HEK293 (cell line): ENCODE results near the gene ACSL4.

ENCODE experiments used
- CTCF ChIA-PET: fragments of 350-600 bp; formaldehyde crosslinking; extraction: SDS; loops from one replicate; lab custom pipeline; 2021; ENCODE audit warnings: antibody characterized with exemption; lab: Yijun Ruan, JAX
- POLR2A ChIA-PET: fragments of 300-600 bp; formaldehyde crosslinking; extraction: SDS; loops from one replicate; lab custom pipeline; 2020; ENCODE audit warnings: antibody characterized with exemption, inconsistent platforms; lab: Yijun Ruan, JAX
- H3K27ac ChIP-seq: fragments of 200-500 bp; sonication (Bioruptor generic); 2 replicates; pipeline ENCODE4 v1.5.1; 2014; ENCODE audit warnings: low read depth, low read length, control low read depth, inconsistent platforms; ENCODE audit errors: extremely low read depth
- H3K36me3 ChIP-seq, 2 experiments: fragments of 200-500 bp in 1 of 2; sonication (Bioruptor generic) in 1 of 2; 1 replicate in 1 of 2; 2 replicates in 1 of 2; pipeline ENCODE4 v1.5.1; 2014 to 2017; ENCODE audit warnings: inconsistent platforms in 2 of 2, low read length in 2 of 2; ENCODE audit not compliant: control insufficient read depth in 2 of 2, insufficient read depth in 1 of 2
- H3K4me1 ChIP-seq: fragments of 200-500 bp; sonication (Bioruptor generic); 2 replicates; pipeline ENCODE4 v1.5.1; 2014; ENCODE audit warnings: mild to moderate bottlenecking, low read length, inconsistent platforms; ENCODE audit not compliant: control insufficient read depth, insufficient read depth
- H3K4me3 ChIP-seq: 2 replicates; pipeline ENCODE4 v1.5.1; 2011; ENCODE audit warnings: low read depth, mild to moderate bottlenecking, control low read depth, low read length, moderate library complexity
- H3K9me3 ChIP-seq: fragments of 200-500 bp; sonication (Bioruptor generic); 2 replicates; pipeline ENCODE4 v1.5.1; 2014; ENCODE audit warnings: low read depth, low read length, inconsistent platforms; ENCODE audit not compliant: control insufficient read depth, insufficient read depth
- KLF10 ChIP-seq: fragments of 450-650 bp; IDR thresholded peaks from 2 replicates; pipeline ENCODE4 v1.5.1; 2018; ENCODE audit warnings: missing biosample characterization, mild to moderate bottlenecking, missing genetic modification characterization
- PRDM10 ChIP-seq: fragments of 450-650 bp; formaldehyde crosslinking; IDR thresholded peaks from 2 replicates; pipeline ENCODE4 v1.5.1; 2016; ENCODE audit warnings: missing biosample characterization, missing genetic modification characterization
- ZBTB10 ChIP-seq: fragments of 450-650 bp; formaldehyde crosslinking; IDR thresholded peaks from 2 replicates; pipeline ENCODE4 v1.5.1; 2016; ENCODE audit warnings: missing biosample characterization, missing genetic modification characterization
- ZBTB6 ChIP-seq: fragments of 450-650 bp; formaldehyde crosslinking; IDR thresholded peaks from 2 replicates; pipeline ENCODE4 v1.5.1; 2017; ENCODE audit warnings: missing biosample characterization, missing genetic modification characterization
- ZFP41 ChIP-seq: fragments of 450-650 bp; formaldehyde crosslinking; IDR thresholded peaks from 2 replicates; pipeline ENCODE4 v1.5.1; 2016; ENCODE audit warnings: missing biosample characterization, missing genetic modification characterization, borderline replicate concordance
- ZNF121 ChIP-seq: fragments of 450-650 bp; formaldehyde crosslinking; IDR thresholded peaks from 2 replicates; pipeline ENCODE4 v1.5.1; 2016; ENCODE audit warnings: missing biosample characterization, missing genetic modification characterization
- ZNF148 ChIP-seq: fragments of 450-650 bp; formaldehyde crosslinking; IDR thresholded peaks from 2 replicates; pipeline ENCODE4 v1.5.0; 2017; ENCODE audit warnings: missing biosample characterization, missing genetic modification characterization, borderline replicate concordance
- ZNF2 ChIP-seq: fragments of 450-650 bp; formaldehyde crosslinking; IDR thresholded peaks from 2 replicates; pipeline ENCODE4 v1.5.1; 2016; ENCODE audit warnings: missing biosample characterization, missing genetic modification characterization
- ZNF530 ChIP-seq: fragments of 450-650 bp; formaldehyde crosslinking; IDR thresholded peaks from 2 replicates; pipeline ENCODE4 v1.5.1; 2016; ENCODE audit warnings: low read depth, missing biosample characterization, missing genetic modification characterization
- ZNF561 ChIP-seq: fragments of 450-650 bp; IDR thresholded peaks from 2 replicates; pipeline ENCODE4 v1.5.1; 2018; ENCODE audit warnings: missing biosample characterization, missing genetic modification characterization, borderline replicate concordance
- ZNF571 ChIP-seq: fragments of 450-650 bp; formaldehyde crosslinking; IDR thresholded peaks from 2 replicates; pipeline ENCODE4 v1.5.0; 2017; ENCODE audit warnings: missing biosample characterization, missing genetic modification characterization
- ZNF692 ChIP-seq: fragments of 450-650 bp; formaldehyde crosslinking; IDR thresholded peaks from 2 replicates; pipeline ENCODE4 v1.5.1; 2016; ENCODE audit warnings: missing biosample characterization, missing genetic modification characterization
- ZNF830 ChIP-seq: fragments of 450-650 bp; IDR thresholded peaks from 2 replicates; pipeline ENCODE4 v1.5.0; 2018; ENCODE audit warnings: missing biosample characterization, missing genetic modification characterization, low read depth, mild to moderate bottlenecking, moderate library complexity

Gene ACSL4

GRCh38 chrX:109695637-109696036 is 37.4 kb downstream of the ACSL4 start:
- Histone ChIP-seq H3K4me1 (peaks cover 16% of the 10 kb centered on the region), H3K27ac (no peak overlapping the region), H3K9me3 (no peaks in the 10 kb centered on the region), H3K4me3 (no peak overlapping the region)
- CTCF ChIA-PET, result interaction anchor here (1.2 kb wide), 1 partner anchor 10 kb away, joined by 3 read pairs; no protein-coding TSS in a partner anchor
- POLR2A ChIA-PET, result interaction anchor here (0.5 kb wide), 1 partner anchor 55 kb away, joined by 5 read pairs; no protein-coding TSS in a partner anchor
- no peak for TF ChIP-seq ZNF148 (tag by site-specific recombination)
- no peak for TF ChIP-seq PRDM10 (tag by site-specific recombination)
- TF ChIP-seq ZNF571 (tag by site-specific recombination), result no peak
- no peak for TF ChIP-seq ZNF561 (tag by site-specific recombination)
- no peak for TF ChIP-seq ZNF2 (tag by site-specific recombination)
- TF ChIP-seq ZBTB10 (tag by site-specific recombination), result no peak
- TF ChIP-seq ZNF121 (tag by site-specific recombination), result no peak
- TF ChIP-seq ZNF830, result no peak
- no peak for TF ChIP-seq ZNF530 (tag by site-specific recombination)
- no peak for TF ChIP-seq ZFP41 (tag by site-specific recombination)
- TF ChIP-seq, all 188 proteins: peak for 0
- no peaks in the 10 kb centered on the region; a peak in 2 of 3 replicates for H3K36me3 ChIP-seq

- Histone ChIP-seq H3K4me3 (no peak overlapping the region), H3K9me3 (no peaks in the 10 kb centered on the region), H3K27ac (no peak overlapping the region), H3K4me1 (0 out of 2 replicates have a peak, but pooled peaks cover 3% of the 10 kb centered on the region), H3K36me3 (no peaks in the 10 kb centered on the region; a peak in 1 of 3 replicates)
- ChIA-PET POLR2A (no interaction called here), CTCF (interaction anchor here (1.0 to 1.2 kb wide), 3 partner anchors 21 to 206 kb away, joined by 3 to 5 read pairs (median 3); no protein-coding TSS in a partner anchor)
- TF ChIP-seq ZBTB6 (no peak), ZNF692 (tag by site-specific recombination) (no peak), KLF10 (no peak)
Observed at GRCh38 chrX:109691752-109692151, 41.3 kb downstream of the ACSL4 start.
